Endothelial cell of umbilical vein (primary cell): Measurements from ENCODE around the gene SKI. TPM values are rescaled to one million over a fixed set of nuclear protein-coding genes. Genes with fewer than 3 reads are reported as not detected.

Experiments used
- BruUV-seq: library from RNA; stranded (reverse); fragments of 400-500 nt; replicated peaks from 2 replicates; lab custom pipeline; 2021; lab: Mats Ljungman, UMichigan
- CTCF ChIA-PET: fragments of 300-600, 350-600 bp; sonication (Branson Sonifier 250); formaldehyde crosslinking; loops from one replicate; lab custom pipeline; 2021; ENCODE audit warnings: antibody characterized with exemption, inconsistent platforms; lab: Charles Lee
- POLR2A ChIA-PET: fragments of 300-600, 350-600 bp; sonication (Branson Sonifier 250); formaldehyde crosslinking; loops from one replicate; lab custom pipeline; 2021; ENCODE audit warnings: antibody characterized with exemption, inconsistent platforms; lab: Charles Lee
- DNase-seq: peaks from one replicate; pipeline ENCODE4 v3.0.0-alpha.2; 2011; ENCODE audit warnings: low read depth, low spot score
- FAIRE-seq: peaks from 2 replicates; lab custom pipeline; 2011; peaks lifted over from hg19 to GRCh38; lab: Jason Lieb, UNC
- H2AFZ ChIP-seq: 2 replicates; pipeline ENCODE4 v1.6.0; 2012; ENCODE audit warnings: low read depth, low read length, control low read depth, inconsistent platforms
- H3K27ac ChIP-seq: 2 replicates; pipeline ENCODE4 v1.5.1; 2011; ENCODE audit warnings: low read depth, mild to moderate bottlenecking, control low read depth, low read length, moderate library complexity; ENCODE audit not compliant: insufficient read depth
- H3K27me3 ChIP-seq, 2 experiments: 2 replicates each; pipeline versions ENCODE4 v1.6.0 to v1.6.1; 2011; ENCODE audit warnings: low read length in 2 of 2, mixed read lengths in 1 of 2; ENCODE audit not compliant: control insufficient read depth in 2 of 2, insufficient read depth in 2 of 2
- H3K36me3 ChIP-seq, 2 experiments: 2 replicates in 1 of 2; 3 replicates in 1 of 2; pipeline ENCODE4 v1.5.1; 2011; ENCODE audit warnings: low read length in 2 of 2, mild to moderate bottlenecking in 1 of 2, moderate library complexity in 1 of 2; ENCODE audit not compliant: control insufficient read depth in 2 of 2, insufficient read depth in 2 of 2; ENCODE audit errors: extremely low read depth in 1 of 2
- H3K4me1 ChIP-seq: 3 replicates; pipeline ENCODE4 v1.5.1; 2011; ENCODE audit warnings: mild to moderate bottlenecking, low read length; ENCODE audit not compliant: control insufficient read depth, insufficient read depth; ENCODE audit errors: extremely low read depth
- H3K4me2 ChIP-seq: 2 replicates; pipeline ENCODE4 v1.6.1; 2011; ENCODE audit warnings: low read length, control low read depth, mixed read lengths; ENCODE audit not compliant: insufficient read depth
- H3K4me3 ChIP-seq, 3 experiments: fragments of 200-600 bp in 1 of 3; sonication (generic), shearing (Covaris generic) in 1 of 3; replicated peaks in 1 of 3; 2 replicates each; pipeline ENCODE4 v1.5.1; 2011 to 2016; ENCODE audit warnings: control low read depth in 3 of 3, low read length in 3 of 3, mild to moderate bottlenecking in 2 of 3, inconsistent platforms in 1 of 3, low read depth in 1 of 3, moderate library complexity in 1 of 3; ENCODE audit not compliant: insufficient read depth in 1 of 3
- H3K79me2 ChIP-seq: 2 replicates; pipeline ENCODE4 v1.6.0; 2012; ENCODE audit warnings: low read length, inconsistent platforms; ENCODE audit not compliant: control insufficient read depth, insufficient read depth
- H3K9ac ChIP-seq: replicated peaks from 2 replicates; pipeline ENCODE3; 2011; ENCODE audit warnings: low read length, control low read depth; ENCODE audit not compliant: insufficient read depth; ENCODE audit errors: extremely low read depth
- H3K9me1 ChIP-seq: replicated peaks from 3 replicates; pipeline ENCODE4 v1.6.0; 2011; ENCODE audit warnings: mild to moderate bottlenecking, low read length; ENCODE audit not compliant: control insufficient read depth, insufficient read depth; ENCODE audit errors: extremely low read depth
- H3K9me3 ChIP-seq: replicated peaks from 2 replicates; pipeline ENCODE4 v1.5.1; 2012; ENCODE audit warnings: low read length, inconsistent platforms; ENCODE audit not compliant: control insufficient read depth, insufficient read depth
- H4K20me1 ChIP-seq: replicated peaks from 2 replicates; pipeline ENCODE3; 2011; ENCODE audit warnings: mild to moderate bottlenecking, low read length; ENCODE audit not compliant: control insufficient read depth, insufficient read depth; ENCODE audit errors: extremely low read depth
- CTCF ChIP-seq, 2 donors: IDR thresholded peaks; 1 replicate in 1 of 2; 2 replicates in 1 of 2; pipeline ENCODE4 v1.5.1; 2011; ENCODE audit warnings: low read length in 2 of 2, mild to moderate bottlenecking in 2 of 2, moderate library complexity in 2 of 2, control low read depth in 1 of 2, inconsistent platforms in 1 of 2, low read depth in 1 of 2; ENCODE audit not compliant: insufficient read depth in 1 of 2; ENCODE audit errors: extremely low read depth in 1 of 2
- EZH2 ChIP-seq: IDR thresholded peaks from 2 replicates; pipeline ENCODE4 v1.6.1; 2012; ENCODE audit warnings: borderline replicate concordance, low read depth, mild to moderate bottlenecking, moderate library complexity, low read length, inconsistent platforms; ENCODE audit not compliant: severe bottlenecking
- FOS ChIP-seq: IDR thresholded peaks from 2 replicates; pipeline ENCODE4 v1.6.1; 2011; ENCODE audit warnings: mild to moderate bottlenecking, low read length, moderate library complexity, borderline replicate concordance; ENCODE audit not compliant: insufficient read depth
- GATA2 ChIP-seq: IDR thresholded peaks from 2 replicates; pipeline ENCODE4 v1.7.0; 2011; ENCODE audit warnings: low read depth, mild to moderate bottlenecking, moderate library complexity, mixed read lengths, low read length; ENCODE audit not compliant: insufficient read length, insufficient read depth
- JUN ChIP-seq: IDR thresholded peaks from 2 replicates; pipeline ENCODE4 v1.6.1; 2011; ENCODE audit warnings: borderline replicate concordance, low read depth; ENCODE audit not compliant: insufficient read length, insufficient read depth
- MYC ChIP-seq: IDR thresholded peaks from one replicate; pipeline ENCODE4 v1.6.1; 2011; ENCODE audit warnings: mild to moderate bottlenecking, low read depth, low read length
- POLR2A ChIP-seq: IDR thresholded peaks from 2 replicates; pipeline ENCODE4 v1.6.1; 2012; ENCODE audit warnings: low read depth, mild to moderate bottlenecking, control low read depth, low read length
- POLR2AphosphoS5 ChIP-seq: IDR thresholded peaks from 2 replicates; pipeline ENCODE4 v1.6.1; 2012; ENCODE audit warnings: low read depth, mild to moderate bottlenecking, control low read depth, low read length, moderate library complexity; ENCODE audit not compliant: insufficient read depth
- dilution Hi-C: fragments of 300-500 bp; cut with MboI; formaldehyde crosslinking; loops from one replicate; pipeline ENCODE4 v1.15.0; 2019; ENCODE audit warnings: low sequenced_read_pairs; ENCODE audit not compliant: extremely low pct_ligation_motif_present
- intact Hi-C: fragments of 100-400 bp; cut with micrococcal nuclease; formaldehyde crosslinking; loops from one replicate; pipeline ENCODE4 v1.10.0; 2022
- polyA plus RNA-seq, 4 experiments: library from polyadenylated mRNA; depleted of rRNA in 3 of 4; stranded (reverse) in 3 of 4; unstranded in 1 of 4; fragments of >200 nt; gene quantifications; 2 replicates each; pipeline versions ENCODE4 v1.2.1 to v1.2.3, GENCODE V29; 2011 to 2012; ENCODE audit warnings: missing spikeins in 1 of 4
- total RNA-seq: library from RNA; stranded (reverse); gene quantifications from 2 replicates; pipeline ENCODE4 v1.2.3, GENCODE V29; 2021
- TF ChIP-seq, protein P1 (sequence below): IDR thresholded peaks from 2 replicates; pipeline ENCODE4 v1.6.1; 2011; ENCODE audit not compliant: insufficient read depth, insufficient read length

SKI gene
- total and polyA plus RNA-seq, 2 donors (not counting 3 experiments of a cell fraction or from before 2014, with no cell fraction given) = 11.6 to 80.3 TPM

GRCh38 chr1:2188336-2188735 lies 39.8 kb upstream of the SKI start:
- Histone ChIP-seq H3K27ac (no peak overlapping the region), H3K36me3 (no peaks in the 10 kb centered on the region), H3K79me2 (peaks cover 10% of the 10 kb centered on the region), H4K20me1 (no peaks in the 10 kb centered on the region), H3K9me1 (no peaks in the 10 kb centered on the region), H3K9me3 (no peaks in the 10 kb centered on the region), H3K9ac (no peak overlapping the region), H3K4me1 (peaks cover 13% of the 10 kb centered on the region), H3K4me3 (no peak overlapping the region), H3K4me2 (no peak overlapping the region), H3K27me3 (no peaks in the 10 kb centered on the region), H2AFZ (no peak overlapping the region)
- DNase-seq = no peak
- FAIRE-seq = no peak
- CTCF ChIA-PET = interaction anchor here (2.6 to 2.9 kb wide), 2 partner anchors 14 to 193 kb away, joined by 29 to 37 read pairs; no protein-coding TSS in a partner anchor
- dilution Hi-C loops (no loop called here), intact Hi-C loops (no loop called here)
- TF ChIP-seq POLR2AphosphoS5 = no peak
- TF ChIP-seq, protein P1, sequence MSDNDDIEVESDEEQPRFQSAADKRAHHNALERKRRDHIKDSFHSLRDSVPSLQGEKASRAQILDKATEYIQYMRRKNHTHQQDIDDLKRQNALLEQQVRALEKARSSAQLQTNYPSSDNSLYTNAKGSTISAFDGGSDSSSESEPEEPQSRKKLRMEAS = no peak
- TF ChIP-seq GATA2 = no peak
- no peak for TF ChIP-seq EZH2
- TF ChIP-seq MYC = no peak
- no peak for TF ChIP-seq POLR2A
- TF ChIP-seq CTCF (IDR thresholded peaks at IDR 0.05; ENCODE audit: extremely low read depth in 1 of 2, insufficient read depth in 1 of 2, low read depth in 1 of 2, low read length in 2 of 2) = no peak
- no peak for TF ChIP-seq FOS
- no peak for TF ChIP-seq JUN
- BruUV-seq = no TSS peak
- POLR2A ChIA-PET = no interaction called here
